PC-3 (cell line): ENCODE measurements around the gene MRPS34.

Source experiments
- CTCF ChIP-seq: fragments of 300-600 bp; sonication (generic); conservative IDR thresholded peaks from 2 replicates; pipeline ENCODE4 v1.5.1; 2017; ENCODE audit warnings: antibody characterized with exemption, low read depth, mild to moderate bottlenecking, low read length
- EZH2 ChIP-seq: fragments of 300-600 bp; sonication (generic); IDR thresholded peaks from one replicate; pipeline ENCODE4 v1.6.1; 2017; ENCODE audit warnings: antibody characterized with exemption, mild to moderate bottlenecking, low read length; ENCODE audit not compliant: unreplicated experiment

- TF ChIP-seq EZH2 (no peak), CTCF (no peak)
These were observed 17.3 kb upstream of the MRPS34 start for GRCh38 chr16:1790261-1790610.
